KOPT-K1 (cell line): ENCODE results near the gene PRR7.

Experiments used
- H3K27ac ChIP-seq: fragments of 200-600 bp; sonication (generic); 2 replicates; pipeline ENCODE4 v1.5.1; 2016; ENCODE audit warnings: antibody characterized with exemption, mild to moderate bottlenecking, low read depth, low read length; ENCODE audit not compliant: poor library complexity, severe bottlenecking
- H3K36me3 ChIP-seq: fragments of 200-600 bp; sonication (generic); 2 replicates; pipeline ENCODE4 v1.5.1; 2017; ENCODE audit warnings: antibody characterized with exemption, mild to moderate bottlenecking, low read length, moderate library complexity; ENCODE audit not compliant: insufficient read depth
- H3K9me3 ChIP-seq: fragments of 200-600 bp; sonication (generic); 2 replicates; pipeline ENCODE4 v1.5.1; 2017; ENCODE audit warnings: antibody characterized with exemption, low read length, mild to moderate bottlenecking; ENCODE audit not compliant: insufficient read depth, poor library complexity, severe bottlenecking

The PRR7 gene

DNA sequence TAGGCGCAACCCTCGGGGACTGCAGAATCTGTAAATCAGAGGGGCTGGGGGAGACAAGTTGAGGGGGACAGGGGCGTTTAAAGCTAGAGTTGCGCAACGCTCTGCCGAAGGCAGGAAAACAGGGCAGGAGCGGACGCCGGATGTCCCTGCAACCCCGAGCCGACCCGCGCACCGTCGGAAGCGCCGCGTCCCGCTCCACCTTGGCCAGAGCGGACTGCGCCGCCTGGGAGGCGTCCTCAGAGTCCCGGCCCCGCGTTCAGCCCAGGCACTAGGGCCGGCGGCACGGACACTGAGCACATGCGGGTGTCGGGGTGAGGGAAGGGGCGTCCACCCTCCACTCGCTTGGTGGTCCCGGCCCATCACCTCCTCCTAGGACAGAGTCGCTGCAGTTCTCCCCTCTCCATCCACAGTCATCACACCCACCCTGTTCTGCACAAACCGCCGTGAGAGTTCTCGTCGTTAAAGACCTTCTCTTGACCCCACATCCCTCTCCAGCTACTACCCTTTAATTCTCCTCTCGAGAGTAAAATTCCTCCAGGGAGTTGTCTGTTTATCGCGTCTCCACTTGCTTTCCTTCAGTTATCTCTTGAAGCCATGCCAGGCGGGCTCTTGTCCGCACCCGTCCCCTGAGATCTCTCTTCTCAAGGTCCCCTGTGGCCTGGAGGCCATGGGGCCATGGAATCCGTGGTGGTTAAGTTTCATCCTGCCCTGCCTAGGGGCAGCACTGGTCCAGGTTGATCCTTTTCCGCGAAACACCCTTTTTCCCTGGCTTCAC, 51.6 kb downstream of the PRR7 start:
- H3K9me3 ChIP-seq: no peaks in the 10 kb centered on the region
- no peaks in the 10 kb centered on the region for H3K36me3 ChIP-seq
- H3K27ac ChIP-seq: no peak overlapping the region

DNA sequence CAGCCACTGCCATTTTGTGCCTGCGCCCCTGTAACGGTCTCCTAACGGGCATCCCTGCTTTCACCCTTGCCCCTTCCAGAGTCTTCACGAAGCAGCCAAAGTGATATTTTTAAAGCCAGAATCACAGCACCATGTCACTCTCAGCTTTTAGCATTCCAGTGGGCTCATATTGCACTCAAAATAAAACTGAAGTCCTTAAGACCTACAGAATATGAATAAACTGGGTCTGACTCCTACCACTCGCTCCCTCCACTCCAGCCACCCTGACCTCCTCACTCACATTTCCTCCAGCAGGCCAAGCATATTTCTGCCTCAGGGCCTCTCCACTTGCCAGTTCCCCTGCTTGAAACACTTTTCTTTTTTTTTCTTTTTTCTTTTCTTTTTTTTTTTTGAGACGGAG, 53.2 kb downstream of the PRR7 start:
- Histone ChIP-seq H3K9me3 (no peaks in the 10 kb centered on the region), H3K27ac (no peak overlapping the region), H3K36me3 (no peaks in the 10 kb centered on the region; the same call in 1 of the 2 replicates)

DNA sequence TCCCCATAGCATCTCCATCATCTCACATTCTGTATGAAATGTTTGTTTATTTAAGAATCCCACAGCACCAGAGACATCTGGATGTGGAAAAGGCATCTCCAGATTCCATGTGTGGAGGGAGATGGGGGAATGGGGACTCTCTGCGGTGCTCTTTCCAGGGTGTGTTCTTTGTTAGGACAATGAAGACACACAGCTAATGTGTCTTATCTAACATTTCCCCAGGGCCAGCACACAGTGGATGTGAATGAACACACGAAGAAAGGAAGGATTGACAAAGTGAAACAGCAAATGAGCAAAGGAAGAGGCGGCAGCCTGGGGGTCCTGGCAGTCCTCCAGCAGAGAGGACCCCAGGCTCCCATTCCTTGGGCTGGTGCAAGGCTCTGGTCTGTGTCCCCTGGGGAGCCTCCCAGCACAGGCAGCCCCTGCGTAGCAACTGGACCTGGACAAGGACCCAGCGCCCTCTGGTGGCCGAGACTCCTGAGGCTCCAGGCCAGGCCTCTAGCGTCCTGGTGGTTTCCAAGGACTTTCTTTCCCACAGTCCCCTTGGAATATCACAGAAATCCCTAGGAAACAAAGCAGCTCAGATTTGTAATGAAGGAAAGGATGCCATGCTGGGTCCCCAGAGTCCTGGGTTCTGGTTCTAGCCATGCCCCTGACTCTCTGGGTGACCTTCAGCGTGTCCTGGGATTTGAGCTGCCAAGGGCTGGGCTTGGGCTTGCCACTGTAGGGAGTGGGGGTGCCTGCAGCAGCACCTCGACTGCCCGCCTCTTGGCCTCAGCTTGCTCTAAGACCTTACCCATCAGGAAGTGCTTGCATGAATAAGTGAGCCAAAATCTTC, 54.3 kb downstream of the PRR7 start:
- H3K36me3 ChIP-seq: no peaks in the 10 kb centered on the region; the same call in 1 of the 2 replicates
- H3K9me3 ChIP-seq: no peaks in the 10 kb centered on the region
- no peak overlapping the region for H3K27ac ChIP-seq

DNA sequence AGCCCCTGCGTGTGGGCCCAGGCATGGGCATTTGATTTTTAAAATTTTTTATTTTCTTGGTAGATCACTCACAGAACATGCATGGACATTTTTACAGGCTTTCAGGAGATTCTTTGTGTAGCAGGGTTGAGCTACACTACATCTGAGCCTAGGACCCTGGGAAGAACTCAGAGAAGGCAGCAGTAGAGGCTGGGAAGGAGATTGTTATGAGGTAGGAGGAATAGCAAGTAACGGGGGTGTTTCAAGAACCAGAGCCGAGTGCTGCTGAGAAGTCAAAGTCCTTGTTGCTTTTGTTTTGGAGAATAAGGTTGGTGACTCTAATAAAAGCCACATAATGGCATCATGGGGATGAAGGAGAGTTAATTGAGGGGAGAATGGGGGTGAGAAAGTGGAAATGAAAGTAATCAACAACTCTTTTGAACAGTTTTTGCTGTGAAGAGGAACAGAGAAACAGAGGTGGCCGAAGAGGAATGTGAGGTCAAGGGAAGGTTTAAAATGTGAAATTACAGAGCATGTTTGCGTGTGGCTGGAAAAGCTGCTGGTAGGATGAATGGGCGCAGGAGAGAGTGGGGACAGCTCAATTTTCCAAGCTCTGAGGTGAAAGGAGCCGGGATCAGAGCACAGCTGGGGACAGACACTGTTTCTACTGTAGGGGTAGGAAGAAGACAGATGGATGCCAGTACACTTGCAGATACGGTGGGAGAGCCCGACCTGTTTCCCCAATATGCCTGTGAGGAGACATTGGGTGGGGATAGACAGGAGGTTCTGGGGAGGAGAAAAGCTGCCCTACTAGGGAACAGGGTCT, 55.5 kb downstream of the PRR7 start:
- H3K36me3 ChIP-seq: no peaks in the 10 kb centered on the region; the same call in 1 of the 2 replicates
- H3K9me3 ChIP-seq: no peaks in the 10 kb centered on the region
- no peak overlapping the region for H3K27ac ChIP-seq

DNA sequence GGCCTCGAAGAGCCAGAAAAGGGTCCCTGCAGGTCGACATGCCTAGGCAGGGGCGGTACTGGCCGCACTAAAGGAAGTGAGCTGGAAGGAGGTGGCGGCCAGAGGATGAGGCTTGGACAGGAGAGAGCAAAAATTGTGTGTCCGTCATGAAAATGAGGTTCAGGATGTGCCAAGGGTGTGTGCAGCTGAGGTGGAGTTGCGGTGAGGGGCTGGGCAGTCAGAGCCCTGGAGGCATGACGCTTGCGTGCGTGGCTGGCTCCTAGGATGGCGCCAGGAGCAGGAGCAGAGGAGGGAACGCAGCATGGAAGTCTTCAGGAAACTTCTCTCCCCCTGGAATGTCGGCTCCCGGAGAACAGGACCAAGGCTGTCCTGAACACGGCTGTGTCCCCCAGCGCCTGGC, 56.3 kb downstream of the PRR7 start:
- Histone ChIP-seq H3K9me3 (no peaks in the 10 kb centered on the region), H3K36me3 (peaks cover 3% of the 10 kb centered on the region; the same call in 1 of the 2 replicates), H3K27ac (no peak overlapping the region)

DNA sequence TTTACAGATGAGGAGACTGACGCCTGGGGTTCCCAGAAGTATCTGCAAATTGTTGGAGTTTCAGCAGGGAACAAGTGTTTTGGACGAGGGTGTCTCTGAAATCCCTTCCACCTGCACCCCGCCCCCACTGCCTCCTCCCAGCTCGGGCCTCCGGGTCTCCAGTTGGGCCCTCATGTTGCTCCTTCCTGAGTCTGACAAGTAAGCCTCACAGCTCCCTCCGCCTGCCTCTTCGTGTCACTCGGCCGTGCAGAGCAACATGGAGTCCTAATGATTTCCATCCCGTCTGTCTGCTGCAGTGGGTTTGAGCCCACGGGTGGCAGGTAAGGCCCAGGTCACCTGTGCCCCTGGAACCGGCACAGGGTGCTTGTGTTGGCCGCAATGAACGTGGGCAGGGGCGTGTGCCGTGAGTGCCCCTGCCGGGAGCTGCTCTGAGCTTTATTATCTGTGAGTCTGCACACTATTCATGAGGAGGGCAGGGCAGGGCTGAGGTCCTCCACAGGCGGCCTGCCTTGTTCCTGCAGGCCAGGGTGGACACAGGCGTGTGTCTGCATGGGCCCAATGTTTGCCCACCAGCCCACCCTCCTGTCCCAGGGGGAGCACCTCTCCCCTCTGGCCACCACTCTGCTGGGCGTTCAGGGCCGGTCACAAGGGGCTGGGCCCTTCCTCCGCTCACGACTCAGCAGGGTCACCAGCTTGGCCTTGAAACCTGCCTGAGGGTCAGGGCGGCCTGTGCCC, 56.9 kb downstream of the PRR7 start:
- Histone ChIP-seq H3K36me3 (peaks cover 8% of the 10 kb centered on the region; the same call in 1 of the 2 replicates), H3K27ac (no peak overlapping the region), H3K9me3 (no peaks in the 10 kb centered on the region)

DNA sequence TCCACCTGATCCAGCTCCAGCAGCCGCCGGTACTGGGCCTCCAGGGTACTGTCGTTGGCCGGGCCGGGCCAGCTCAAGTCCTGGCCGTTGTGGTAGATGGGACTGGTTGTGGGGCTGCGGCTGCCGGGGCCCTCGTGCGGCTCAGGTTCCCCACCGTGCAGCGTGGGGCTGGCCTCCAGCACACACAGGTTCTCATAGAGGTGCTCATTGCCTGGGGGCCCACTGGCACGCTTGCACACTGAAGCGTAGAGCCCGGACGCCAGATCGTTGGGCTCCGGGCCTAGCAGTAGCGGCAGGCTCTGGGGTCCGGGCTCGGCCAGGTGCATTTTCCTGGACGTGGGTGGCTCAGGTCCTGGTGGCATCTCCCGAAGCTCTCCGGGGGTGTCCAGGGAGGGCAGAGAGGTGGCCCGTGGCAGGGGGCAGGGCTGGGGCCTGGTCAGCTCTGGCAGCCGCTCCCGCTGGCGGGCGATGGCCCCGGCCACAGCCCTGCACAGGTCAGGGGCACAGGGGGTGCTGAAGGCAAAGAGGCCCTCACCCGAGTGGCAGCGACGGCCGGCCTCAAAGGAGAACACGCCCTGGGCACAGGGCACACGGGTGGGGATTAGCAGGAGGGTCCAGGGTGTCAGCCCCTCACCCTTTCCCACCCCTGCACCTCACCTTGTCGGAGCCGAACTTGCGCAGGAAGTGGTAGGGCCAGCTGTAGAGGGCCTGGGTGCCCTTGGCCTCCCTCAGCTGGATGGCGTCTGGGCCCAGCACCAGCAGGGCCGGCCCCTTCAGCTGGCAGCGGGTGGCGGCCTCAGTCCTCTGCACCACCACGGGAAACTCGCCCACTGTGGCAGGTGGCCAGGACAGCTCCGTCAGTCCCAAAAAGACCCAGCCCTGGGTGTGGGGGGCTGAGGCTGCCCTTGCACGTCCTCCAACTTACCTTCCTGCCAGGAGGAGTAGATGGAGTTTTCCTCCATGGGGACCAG, 57.8 kb downstream of the PRR7 start:
- Histone ChIP-seq H3K9me3 (no peaks in the 10 kb centered on the region), H3K27ac (no peak overlapping the region), H3K36me3 (peaks cover 13% of the 10 kb centered on the region; the same call in 1 of the 2 replicates)

DNA sequence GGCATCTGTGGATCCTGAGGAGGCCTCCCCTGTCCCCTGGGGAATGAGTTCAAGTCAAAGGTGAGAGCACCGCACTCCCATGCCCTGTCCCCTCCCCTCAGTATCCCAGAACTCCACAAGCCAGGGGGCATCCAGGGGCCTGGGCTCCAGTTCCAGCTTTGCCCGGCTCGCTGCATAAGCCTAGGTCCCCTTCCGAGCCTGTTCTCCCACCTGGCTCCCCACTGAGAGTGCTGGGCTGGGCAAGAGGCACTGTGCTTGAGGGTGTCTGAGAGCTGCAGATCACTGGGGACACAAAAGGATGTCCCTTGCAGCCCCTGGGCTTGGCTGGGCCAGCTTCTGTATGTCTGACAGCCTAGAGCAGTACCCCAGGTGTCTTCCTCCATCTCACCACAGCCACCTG, 58.5 kb downstream of the PRR7 start:
- Histone ChIP-seq H3K27ac (no peak overlapping the region), H3K36me3 (peaks cover 20% of the 10 kb centered on the region; the same call in 1 of the 2 replicates), H3K9me3 (no peaks in the 10 kb centered on the region)
